Neural cell (in vitro differentiated cells): ENCODE data around the gene THBS2. TPM values are rescaled to one million over a fixed set of nuclear protein-coding genes. Genes with fewer than 3 reads are reported as not detected.

ENCODE experiments used
- H2AFZ ChIP-seq: fragments of 200-600, 300-800 bp; sonication (generic), shearing (Covaris generic); 2 replicates; pipeline ENCODE4 v1.6.0; 2014; ENCODE audit warnings: low read depth, mild to moderate bottlenecking, antibody characterized with exemption, low read length, moderate library complexity
- H3F3A ChIP-seq: fragments of 200-600 bp; shearing (Covaris generic); 2 replicates; pipeline ENCODE4 v1.6.1; 2016; ENCODE audit warnings: mild to moderate bottlenecking, moderate library complexity, mixed read lengths, antibody characterized with exemption, low read length; ENCODE audit not compliant: insufficient read depth, poor library complexity, severe bottlenecking
- H3K27ac ChIP-seq: fragments of 200-600, 300-800 bp; sonication (generic), shearing (Covaris generic); 2 replicates; pipeline ENCODE4 v1.5.1; 2014; ENCODE audit warnings: mild to moderate bottlenecking, low read length, moderate library complexity
- H3K27me3 ChIP-seq: fragments of 300-800, 200-600 bp; sonication (generic), shearing (Covaris generic); 2 replicates; pipeline ENCODE4 v1.6.0; 2014; ENCODE audit warnings: mild to moderate bottlenecking, low read depth, low read length, moderate library complexity; ENCODE audit not compliant: insufficient read depth
- H3K36me3 ChIP-seq: fragments of 300-800, 200-600 bp; sonication (generic), shearing (Covaris generic); 2 replicates; pipeline ENCODE4 v1.5.1; 2014; ENCODE audit warnings: mild to moderate bottlenecking, antibody characterized with exemption, low read length, moderate library complexity; ENCODE audit not compliant: insufficient read depth
- H3K4me2 ChIP-seq: fragments of 300-800, 200-600 bp; sonication (generic), shearing (Covaris generic); 2 replicates; pipeline ENCODE4 v1.6.0; 2014; ENCODE audit warnings: mild to moderate bottlenecking, low read length
- H3K4me3 ChIP-seq: fragments of 300-800, 200-600 bp; sonication (generic), shearing (Covaris generic); 2 replicates; pipeline ENCODE4 v1.5.1; 2014; ENCODE audit warnings: mild to moderate bottlenecking, low read length, moderate library complexity
- H3K79me2 ChIP-seq: fragments of 200-600 bp; shearing (Covaris generic); replicated peaks from 2 replicates; pipeline ENCODE4 v1.6.0; 2014; ENCODE audit warnings: mild to moderate bottlenecking, low read length, moderate library complexity; ENCODE audit not compliant: insufficient read depth
- H3K9ac ChIP-seq: fragments of 300-800, 200-600 bp; sonication (generic), shearing (Covaris generic); 2 replicates; pipeline ENCODE4 v1.6.1; 2016; ENCODE audit warnings: mild to moderate bottlenecking, low read length, mixed read lengths
- H3K9me2 ChIP-seq: fragments of 200-600 bp; shearing (Covaris generic); 2 replicates; pipeline ENCODE4 v1.6.1; 2016; ENCODE audit warnings: mild to moderate bottlenecking, low read length, mixed read lengths; ENCODE audit not compliant: insufficient read depth
- H3K9me3 ChIP-seq: fragments of 200-600, 300-800 bp; sonication (generic), shearing (Covaris generic); 2 replicates; pipeline ENCODE4 v1.6.1; 2016; ENCODE audit warnings: mild to moderate bottlenecking, mixed run types, low read length, moderate library complexity, mixed read lengths
- H4K20me1 ChIP-seq: fragments of 200-600 bp; shearing (Covaris generic); 2 replicates; pipeline ENCODE4 v1.6.1; 2016; ENCODE audit warnings: mild to moderate bottlenecking, mixed run types; ENCODE audit not compliant: insufficient read depth
- EP300 ChIP-seq: fragments of 450-650 bp; conservative IDR thresholded peaks from 2 replicates; pipeline ENCODE4 v1.6.1; 2014; ENCODE audit warnings: antibody characterized with exemption, mild to moderate bottlenecking, moderate library complexity; ENCODE audit not compliant: poor library complexity, severe bottlenecking
- EZH2 ChIP-seq: fragments of 200-600, 300-800 bp; shearing (Covaris generic), sonication (generic); IDR thresholded peaks from 2 replicates; pipeline ENCODE4 v1.6.1; 2014; ENCODE audit warnings: antibody characterized with exemption, low read length, borderline replicate concordance, mild to moderate bottlenecking; ENCODE audit not compliant: insufficient read depth, poor library complexity, severe bottlenecking
- MXI1 ChIP-seq: fragments of 450-650 bp; conservative IDR thresholded peaks from 2 replicates; pipeline ENCODE4 v1.6.1; 2014; ENCODE audit warnings: antibody characterized with exemption, mild to moderate bottlenecking; ENCODE audit not compliant: poor library complexity, severe bottlenecking
- POLR2AphosphoS5 ChIP-seq: IDR thresholded peaks from 2 replicates; pipeline ENCODE4 v1.6.1; 2012
- RAD21 ChIP-seq: fragments of 450-650 bp; conservative IDR thresholded peaks from 2 replicates; pipeline ENCODE4 v1.6.1; 2014; ENCODE audit warnings: antibody characterized with exemption, mild to moderate bottlenecking, moderate library complexity
- SMC3 ChIP-seq: fragments of 450-650 bp; conservative IDR thresholded peaks from 2 replicates; pipeline ENCODE4 v1.6.1; 2014; ENCODE audit warnings: antibody characterized with exemption, mild to moderate bottlenecking, moderate library complexity; ENCODE audit not compliant: poor library complexity
- TAF1 ChIP-seq: IDR thresholded peaks from 2 replicates; pipeline ENCODE4 v1.6.1; 2012; ENCODE audit warnings: low read depth
- polyA plus RNA-seq: library from polyadenylated mRNA; depleted of rRNA; stranded (reverse); fragments of >200 nt; gene quantifications from 2 replicates; pipeline ENCODE4 v1.2.3, GENCODE V29; 2014
- TF ChIP-seq, protein P1 (sequence below): IDR thresholded peaks from 2 replicates; pipeline ENCODE4 v1.6.1; 2012; ENCODE audit warnings: borderline replicate concordance
- TF ChIP-seq, protein P2 (sequence below): fragments of 450-650 bp; IDR thresholded peaks from 2 replicates; pipeline ENCODE4 v1.5.1; 2014; ENCODE audit warnings: antibody characterized with exemption, mild to moderate bottlenecking, moderate library complexity; ENCODE audit not compliant: poor library complexity, severe bottlenecking

THBS2 gene
- polyA plus RNA-seq, 1 donor from 2014 or later, result 0.88 TPM

DNA sequence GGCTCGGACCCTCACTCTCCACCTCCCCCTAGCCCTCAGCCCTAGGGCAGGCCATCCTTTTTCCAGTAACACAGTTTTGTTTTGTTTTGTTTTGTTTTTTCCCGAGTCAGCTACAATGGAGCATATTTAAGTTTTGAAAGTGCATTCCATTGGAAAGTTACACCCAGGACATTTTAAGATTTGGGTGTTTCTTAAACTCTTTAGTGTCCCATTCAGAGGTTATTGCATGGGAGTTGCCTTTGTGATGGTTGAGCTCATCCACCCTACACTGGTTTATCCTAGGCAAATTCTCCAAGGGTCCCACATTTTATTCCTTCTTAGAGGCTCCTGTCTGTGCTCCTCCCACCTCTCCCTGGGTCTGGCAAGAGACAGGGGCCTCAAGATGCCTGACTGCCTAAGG is 58.9 kb downstream of the THBS2 start:
- no peak overlapping the region for H3K9ac ChIP-seq
- no peaks in the 10 kb centered on the region for H3F3A ChIP-seq
- no peaks in the 10 kb centered on the region for H3K9me2 ChIP-seq
- H4K20me1 ChIP-seq, result no peaks in the 10 kb centered on the region
- H3K27me3 ChIP-seq, result no peaks in the 10 kb centered on the region
- no peak overlapping the region for H3K27ac ChIP-seq
- H3K36me3 ChIP-seq, result no peaks in the 10 kb centered on the region
- H3K4me3 ChIP-seq, result no peak overlapping the region
- H2AFZ ChIP-seq, result no peak overlapping the region
- H3K9me3 ChIP-seq, result no peaks in the 10 kb centered on the region
- TF ChIP-seq, protein P1, sequence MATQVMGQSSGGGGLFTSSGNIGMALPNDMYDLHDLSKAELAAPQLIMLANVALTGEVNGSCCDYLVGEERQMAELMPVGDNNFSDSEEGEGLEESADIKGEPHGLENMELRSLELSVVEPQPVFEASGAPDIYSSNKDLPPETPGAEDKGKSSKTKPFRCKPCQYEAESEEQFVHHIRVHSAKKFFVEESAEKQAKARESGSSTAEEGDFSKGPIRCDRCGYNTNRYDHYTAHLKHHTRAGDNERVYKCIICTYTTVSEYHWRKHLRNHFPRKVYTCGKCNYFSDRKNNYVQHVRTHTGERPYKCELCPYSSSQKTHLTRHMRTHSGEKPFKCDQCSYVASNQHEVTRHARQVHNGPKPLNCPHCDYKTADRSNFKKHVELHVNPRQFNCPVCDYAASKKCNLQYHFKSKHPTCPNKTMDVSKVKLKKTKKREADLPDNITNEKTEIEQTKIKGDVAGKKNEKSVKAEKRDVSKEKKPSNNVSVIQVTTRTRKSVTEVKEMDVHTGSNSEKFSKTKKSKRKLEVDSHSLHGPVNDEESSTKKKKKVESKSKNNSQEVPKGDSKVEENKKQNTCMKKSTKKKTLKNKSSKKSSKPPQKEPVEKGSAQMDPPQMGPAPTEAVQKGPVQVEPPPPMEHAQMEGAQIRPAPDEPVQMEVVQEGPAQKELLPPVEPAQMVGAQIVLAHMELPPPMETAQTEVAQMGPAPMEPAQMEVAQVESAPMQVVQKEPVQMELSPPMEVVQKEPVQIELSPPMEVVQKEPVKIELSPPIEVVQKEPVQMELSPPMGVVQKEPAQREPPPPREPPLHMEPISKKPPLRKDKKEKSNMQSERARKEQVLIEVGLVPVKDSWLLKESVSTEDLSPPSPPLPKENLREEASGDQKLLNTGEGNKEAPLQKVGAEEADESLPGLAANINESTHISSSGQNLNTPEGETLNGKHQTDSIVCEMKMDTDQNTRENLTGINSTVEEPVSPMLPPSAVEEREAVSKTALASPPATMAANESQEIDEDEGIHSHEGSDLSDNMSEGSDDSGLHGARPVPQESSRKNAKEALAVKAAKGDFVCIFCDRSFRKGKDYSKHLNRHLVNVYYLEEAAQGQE, result no peak
- TF ChIP-seq, protein P2, sequence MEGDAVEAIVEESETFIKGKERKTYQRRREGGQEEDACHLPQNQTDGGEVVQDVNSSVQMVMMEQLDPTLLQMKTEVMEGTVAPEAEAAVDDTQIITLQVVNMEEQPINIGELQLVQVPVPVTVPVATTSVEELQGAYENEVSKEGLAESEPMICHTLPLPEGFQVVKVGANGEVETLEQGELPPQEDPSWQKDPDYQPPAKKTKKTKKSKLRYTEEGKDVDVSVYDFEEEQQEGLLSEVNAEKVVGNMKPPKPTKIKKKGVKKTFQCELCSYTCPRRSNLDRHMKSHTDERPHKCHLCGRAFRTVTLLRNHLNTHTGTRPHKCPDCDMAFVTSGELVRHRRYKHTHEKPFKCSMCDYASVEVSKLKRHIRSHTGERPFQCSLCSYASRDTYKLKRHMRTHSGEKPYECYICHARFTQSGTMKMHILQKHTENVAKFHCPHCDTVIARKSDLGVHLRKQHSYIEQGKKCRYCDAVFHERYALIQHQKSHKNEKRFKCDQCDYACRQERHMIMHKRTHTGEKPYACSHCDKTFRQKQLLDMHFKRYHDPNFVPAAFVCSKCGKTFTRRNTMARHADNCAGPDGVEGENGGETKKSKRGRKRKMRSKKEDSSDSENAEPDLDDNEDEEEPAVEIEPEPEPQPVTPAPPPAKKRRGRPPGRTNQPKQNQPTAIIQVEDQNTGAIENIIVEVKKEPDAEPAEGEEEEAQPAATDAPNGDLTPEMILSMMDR, result no peak
- TF ChIP-seq POLR2AphosphoS5 (no peak), RAD21 (no peak), SMC3 (no peak), TAF1 (no peak), EP300 (no peak), EZH2 (no peak), MXI1 (no peak)
- H3K4me2 ChIP-seq, result no peak overlapping the region
- no peaks in the 10 kb centered on the region for H3K79me2 ChIP-seq

DNA sequence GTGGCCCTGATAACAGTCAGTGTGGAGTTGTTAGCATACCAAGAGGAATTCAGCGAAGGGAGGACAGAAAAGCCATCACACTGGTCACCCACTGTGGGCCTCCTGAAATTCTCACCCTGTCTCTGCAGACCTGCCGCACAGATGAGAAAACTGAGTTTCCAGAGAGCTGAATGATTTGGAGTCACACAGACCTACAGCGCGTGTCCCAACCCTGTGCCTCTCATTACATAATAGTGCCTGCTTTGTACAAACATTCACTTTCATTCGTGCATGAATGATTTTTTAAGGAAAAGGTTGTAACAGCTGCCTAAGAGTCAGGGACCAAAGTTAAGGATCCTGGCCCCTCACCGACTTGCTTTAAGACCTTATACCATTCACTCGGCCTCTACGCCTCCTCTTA is 62.7 kb downstream of the THBS2 start:
- H3K27me3 ChIP-seq, result no peaks in the 10 kb centered on the region
- H3K36me3 ChIP-seq, result no peaks in the 10 kb centered on the region
- H3K9me3 ChIP-seq, result no peaks in the 10 kb centered on the region
- H3K4me2 ChIP-seq, result no peak overlapping the region
- H3F3A ChIP-seq, result no peaks in the 10 kb centered on the region
- H3K9me2 ChIP-seq, result no peaks in the 10 kb centered on the region
- no peaks in the 10 kb centered on the region for H3K79me2 ChIP-seq
- no peak overlapping the region for H3K4me3 ChIP-seq
- no peak overlapping the region for H3K27ac ChIP-seq
- no peak overlapping the region for H2AFZ ChIP-seq
- no peaks in the 10 kb centered on the region for H4K20me1 ChIP-seq
- TF ChIP-seq, protein P1, result no peak
- TF ChIP-seq EZH2 (no peak), EP300 (no peak), MXI1 (no peak), RAD21 (no peak), TAF1 (no peak), SMC3 (no peak), POLR2AphosphoS5 (no peak)
- no peak overlapping the region for H3K9ac ChIP-seq
